Suprapubic skin (tissue), 4 donors: ENCODE data around the gene SH3BP5.

ENCODE experiments used
- CTCF ChIP-seq, 2 donors: fragments of 200-600 bp in 1 of 2; fragments of 450-650 bp in 1 of 2; sonication (generic) in 1 of 2; IDR thresholded peaks; one replicate each; pipeline ENCODE4 v1.5.1; 2016 to 2019; ENCODE audit warnings: antibody characterized with exemption in 2 of 2, mild to moderate bottlenecking in 1 of 2, moderate library complexity in 1 of 2
- EP300 ChIP-seq: sonication (generic); formaldehyde crosslinking; IDR thresholded peaks from one replicate; pipeline ENCODE4 v1.6.1; 2017; ENCODE audit warnings: antibody characterized with exemption
- POLR2A ChIP-seq, 2 donors: fragments of 450-650 bp; IDR thresholded peaks; one replicate each; pipeline ENCODE4 v1.6.1; 2017; ENCODE audit warnings: antibody characterized with exemption in 2 of 2, mild to moderate bottlenecking in 2 of 2, moderate library complexity in 2 of 2
- POLR2AphosphoS5 ChIP-seq, 3 donors: sonication (generic); formaldehyde crosslinking; IDR thresholded peaks; one replicate each; pipeline ENCODE4 v1.6.1; 2017; ENCODE audit warnings: antibody characterized with exemption in 3 of 3

DNA sequence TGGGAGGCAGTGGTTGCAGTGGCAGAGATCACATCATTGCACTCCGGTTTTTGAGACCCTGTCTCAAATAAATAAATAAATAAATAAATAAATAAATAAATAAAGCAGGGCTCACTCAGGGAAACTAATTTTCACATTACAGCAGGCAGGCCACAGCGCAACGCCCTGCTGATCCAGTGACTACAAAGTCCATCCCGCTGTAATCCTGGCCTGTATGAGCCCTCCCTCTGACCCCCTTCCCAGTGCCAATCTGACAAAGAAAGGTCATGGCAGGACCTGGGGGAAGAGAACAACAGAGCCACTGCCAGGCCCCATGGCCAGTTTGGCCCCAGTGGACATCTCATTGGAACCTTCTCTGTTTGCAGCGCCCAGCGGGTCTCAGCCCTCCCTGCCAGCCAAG, 9.3 kb downstream of the SH3BP5 start:
- no peak for TF ChIP-seq POLR2AphosphoS5 (IDR thresholded peaks at IDR 0.05)
- no peak for TF ChIP-seq CTCF (IDR thresholded peaks at IDR 0.05)
- TF ChIP-seq POLR2A (IDR thresholded peaks at IDR 0.05) = no peak
- no peak for TF ChIP-seq EP300
